Right atrium auricular region (tissue), 2 donors: Measurements from ENCODE around the gene PPP1R12C. TPM values are rescaled to one million over a fixed set of nuclear protein-coding genes. Genes with fewer than 3 reads are reported as not detected.

Source experiments
- DNase-seq: peaks from one replicate; pipeline ENCODE4 v3.0.0-alpha.2; 2019; ENCODE audit warnings: low spot score
- H3K27ac ChIP-seq, 2 donors: fragments of 200-600 bp; sonication (generic); 1 replicate in 1 of 2; 2 replicates in 1 of 2; pipeline ENCODE4 v1.5.1; 2016 to 2019
- H3K27me3 ChIP-seq, 2 donors: fragments of 200-600 bp; sonication (generic); one replicate each; pipeline versions ENCODE4 v1.5.1 to v1.6.0; 2017 to 2019
- H3K36me3 ChIP-seq: fragments of 200-600 bp; sonication (generic); one replicate; pipeline ENCODE4 v1.5.1; 2016
- H3K4me1 ChIP-seq, 2 donors: fragments of 200-600 bp; sonication (generic); one replicate each; pipeline versions ENCODE4 v1.5.1 to v1.6.0; 2017 to 2019
- H3K4me3 ChIP-seq, 2 donors: fragments of 200-600 bp; sonication (generic); 1 replicate in 1 of 2; 2 replicates in 1 of 2; pipeline ENCODE4 v1.5.1; 2017 to 2019; ENCODE audit warnings: mild to moderate bottlenecking in 1 of 2, moderate library complexity in 1 of 2
- H3K9me3 ChIP-seq, 2 donors: fragments of 200-600 bp; sonication (generic); one replicate each; pipeline ENCODE4 v1.5.1; 2019
- total RNA-seq, 2 donors: library from RNA; depleted of rRNA; stranded (reverse); fragments of >200 nt; gene quantifications; one replicate each; pipeline ENCODE4 v1.1.0, GENCODE V29; 2016
- TF ChIP-seq, protein P1 (sequence below), 2 donors: fragments of 200-600 bp; sonication (generic); IDR thresholded peaks; one replicate each; pipeline ENCODE4 v1.5.1; 2019; ENCODE audit warnings: antibody characterized with exemption in 2 of 2

Gene PPP1R12C
- total RNA-seq, 2 donors from 2014 or later: 98.9 to 205 TPM

DNA sequence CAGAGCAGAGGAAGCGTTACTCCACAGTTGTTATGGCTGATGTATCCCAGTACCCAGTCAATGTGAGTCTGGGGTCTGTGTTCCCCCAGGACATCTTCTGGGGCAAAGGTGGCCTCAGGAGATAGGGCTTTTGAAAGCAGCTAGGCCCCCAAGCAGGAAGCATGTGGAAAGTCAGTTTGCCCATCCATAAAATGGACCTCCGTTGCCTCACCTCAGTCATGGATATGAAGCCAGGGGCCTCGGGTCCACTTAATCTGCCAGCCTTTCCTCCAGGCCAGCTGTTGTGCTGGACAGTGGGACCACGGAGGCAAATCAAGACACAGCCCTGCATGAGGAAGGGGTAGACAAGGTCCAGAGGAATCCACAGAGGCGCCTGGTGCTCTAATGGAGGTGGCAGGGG is 38.4 kb downstream of the PPP1R12C start:
- Histone ChIP-seq H3K27me3 (peaks cover 17 to 44% of the 10 kb centered on the region in 2 donors), H3K9me3 (no peaks in the 10 kb centered on the region), H3K4me1 (peaks cover 0 to 30% of the 10 kb centered on the region in 2 donors), H3K36me3 (no peaks in the 10 kb centered on the region), H3K4me3 (no peak overlapping the region), H3K27ac (no peak overlapping the region)
- DNase-seq: no peak
- TF ChIP-seq, protein P1, sequence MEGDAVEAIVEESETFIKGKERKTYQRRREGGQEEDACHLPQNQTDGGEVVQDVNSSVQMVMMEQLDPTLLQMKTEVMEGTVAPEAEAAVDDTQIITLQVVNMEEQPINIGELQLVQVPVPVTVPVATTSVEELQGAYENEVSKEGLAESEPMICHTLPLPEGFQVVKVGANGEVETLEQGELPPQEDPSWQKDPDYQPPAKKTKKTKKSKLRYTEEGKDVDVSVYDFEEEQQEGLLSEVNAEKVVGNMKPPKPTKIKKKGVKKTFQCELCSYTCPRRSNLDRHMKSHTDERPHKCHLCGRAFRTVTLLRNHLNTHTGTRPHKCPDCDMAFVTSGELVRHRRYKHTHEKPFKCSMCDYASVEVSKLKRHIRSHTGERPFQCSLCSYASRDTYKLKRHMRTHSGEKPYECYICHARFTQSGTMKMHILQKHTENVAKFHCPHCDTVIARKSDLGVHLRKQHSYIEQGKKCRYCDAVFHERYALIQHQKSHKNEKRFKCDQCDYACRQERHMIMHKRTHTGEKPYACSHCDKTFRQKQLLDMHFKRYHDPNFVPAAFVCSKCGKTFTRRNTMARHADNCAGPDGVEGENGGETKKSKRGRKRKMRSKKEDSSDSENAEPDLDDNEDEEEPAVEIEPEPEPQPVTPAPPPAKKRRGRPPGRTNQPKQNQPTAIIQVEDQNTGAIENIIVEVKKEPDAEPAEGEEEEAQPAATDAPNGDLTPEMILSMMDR (IDR thresholded peaks at IDR 0.05): no peak

DNA sequence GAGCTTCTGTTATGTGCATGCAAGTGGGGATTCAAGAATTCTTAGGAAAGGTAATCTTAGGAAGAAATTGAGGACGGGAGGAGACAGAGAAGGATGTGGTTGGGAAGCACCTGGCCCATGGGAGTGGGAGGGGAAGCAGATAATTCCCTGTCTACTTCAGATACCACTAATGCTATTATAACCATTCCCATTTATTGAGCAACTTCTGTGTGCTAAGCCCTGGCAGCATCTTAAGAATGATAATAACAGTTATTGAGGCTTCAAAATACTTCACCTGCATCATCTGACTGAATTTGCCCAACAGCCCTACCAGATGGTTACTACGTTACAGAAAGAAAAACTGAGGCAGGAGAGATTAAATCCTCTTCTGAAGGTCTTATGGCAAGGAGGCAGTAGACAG is 40.3 kb downstream of the PPP1R12C start:
- no peaks in the 10 kb centered on the region for H3K36me3 ChIP-seq
- H3K27ac ChIP-seq: no peak overlapping the region
- peaks cover 0 to 10% of the 10 kb centered on the region in 2 donors for H3K9me3 ChIP-seq
- TF ChIP-seq, protein P1 (IDR thresholded peaks at IDR 0.05): no peak
- DNase-seq: no peak
- no peak overlapping the region for H3K4me3 ChIP-seq
- H3K4me1 ChIP-seq: peaks cover 0 to 24% of the 10 kb centered on the region in 2 donors
- H3K27me3 ChIP-seq: peaks cover 7 to 25% of the 10 kb centered on the region in 2 donors

DNA sequence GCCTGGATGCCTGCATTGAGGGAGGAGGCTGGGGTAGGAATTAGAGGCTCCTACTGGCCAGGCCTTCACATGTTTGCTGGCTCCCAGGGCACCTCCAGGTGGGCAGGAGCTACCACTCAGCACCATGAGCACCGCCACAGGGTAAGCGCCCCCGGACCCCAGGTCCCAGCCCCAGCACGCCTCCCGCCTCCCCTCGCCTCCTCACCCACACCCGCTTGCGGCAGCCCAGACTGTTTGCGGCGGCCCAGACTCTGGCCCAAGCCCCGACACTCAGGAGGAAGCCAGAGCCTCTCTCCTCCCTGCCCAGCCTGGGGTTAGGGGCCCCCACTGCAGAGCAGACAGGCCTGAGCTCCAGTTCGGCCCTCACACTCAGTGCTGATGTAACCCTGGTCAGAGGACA is 41.1 kb downstream of the PPP1R12C start:
- no peaks in the 10 kb centered on the region for H3K36me3 ChIP-seq
- TF ChIP-seq, protein P1 (IDR thresholded peaks at IDR 0.05): no peak
- peaks cover 0 to 16% of the 10 kb centered on the region in 2 donors for H3K4me1 ChIP-seq
- peaks cover 0 to 10% of the 10 kb centered on the region in 2 donors for H3K9me3 ChIP-seq
- no peak overlapping the region for H3K4me3 ChIP-seq
- no peak overlapping the region for H3K27ac ChIP-seq
- DNase-seq: no peak
- peaks cover 0 to 17% of the 10 kb centered on the region in 2 donors for H3K27me3 ChIP-seq

DNA sequence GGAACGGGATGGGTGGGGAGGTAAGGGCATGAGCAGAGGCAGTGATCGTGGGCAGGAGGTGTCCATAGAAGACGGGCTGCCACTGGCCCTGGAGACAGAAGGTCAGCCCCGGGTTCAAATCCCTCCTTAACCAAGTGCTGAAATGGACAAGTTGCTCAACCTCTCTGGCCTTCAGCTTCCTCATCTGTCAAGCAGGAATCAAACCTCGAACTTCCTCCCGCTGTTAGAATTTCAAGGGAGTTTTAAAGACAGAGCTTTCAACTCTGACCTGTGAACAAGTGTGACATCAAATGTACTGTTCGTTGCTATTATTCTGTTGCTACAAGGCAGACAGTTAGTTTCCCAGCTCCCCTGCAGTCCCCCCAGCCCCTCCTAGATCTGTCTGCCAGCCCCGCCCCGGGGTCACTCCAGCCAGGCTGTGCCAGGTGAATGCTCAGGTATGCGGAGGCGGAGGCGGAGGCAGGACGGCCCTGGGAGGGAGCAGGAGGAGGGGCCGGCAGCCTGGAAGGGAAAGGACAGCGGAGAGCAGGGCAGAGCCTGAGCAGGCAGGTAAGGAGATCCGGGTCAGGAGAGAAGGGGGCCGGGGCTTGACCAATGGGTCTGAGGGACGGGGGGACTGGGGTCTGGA is 42.0 kb downstream of the PPP1R12C start, which contains the start of gene EPS8L1:
TSS of gene EPS8L1 (plus strand) at position 499 of the 628 bp plus-strand sequence. CDS start 576 bp downstream, outside the sequence.
- Histone ChIP-seq H3K9me3 (peaks cover 0 to 10% of the 10 kb centered on the region in 2 donors), H3K27ac (no peak within 1 kb of the TSS), H3K36me3 (no peaks in the 10 kb centered on the region), H3K27me3 (peaks cover 0 to 10% of the 10 kb centered on the region in 2 donors), H3K4me3 (no peak within 1 kb of the TSS), H3K4me1 (peaks cover 0 to 8% of the 10 kb centered on the region in 2 donors)
- TF ChIP-seq, protein P1 (IDR thresholded peaks at IDR 0.05): no peak
- no peak for DNase-seq

GRCh38 chr19:55071913-55072312 is 45.5 kb downstream of the PPP1R12C start:
- peaks cover 0 to 8% of the 10 kb centered on the region in 2 donors for H3K4me1 ChIP-seq
- H3K27me3 ChIP-seq: peaks cover 9 to 10% of the 10 kb centered on the region in 2 donors
- H3K9me3 ChIP-seq: peaks cover 0 to 14% of the 10 kb centered on the region in 2 donors
- no peak overlapping the region for H3K27ac ChIP-seq
- no peak for DNase-seq
- TF ChIP-seq, protein P1 (IDR thresholded peaks at IDR 0.05): no peak
- H3K36me3 ChIP-seq: no peaks in the 10 kb centered on the region
- H3K4me3 ChIP-seq: no peak overlapping the region
